Thyroid gland (tissue), 4 donors: ENCODE measurements around the gene KRT86. TPM values are rescaled to one million over a fixed set of nuclear protein-coding genes. Genes with fewer than 3 reads are reported as not detected.

Experiments
- DNase-seq, 2 donors: peaks; one replicate each; pipeline ENCODE4 v3.0.0-alpha.2; 2019
- H3K27ac ChIP-seq, 3 donors: fragments of 200-600 bp; sonication (generic); 1 replicate in 2 of 3; 2 replicates in 1 of 3; pipeline ENCODE4 v1.5.1; 2016 to 2019; ENCODE audit warnings: mild to moderate bottlenecking in 1 of 3, moderate library complexity in 1 of 3
- H3K27me3 ChIP-seq: fragments of 200-600 bp; sonication (generic); one replicate; pipeline ENCODE4 v1.5.1; 2019
- H3K36me3 ChIP-seq, 2 donors: fragments of 200-600 bp; sonication (generic); one replicate each; pipeline ENCODE4 v1.5.1; 2016 to 2019
- H3K4me1 ChIP-seq, 2 donors: fragments of 200-600 bp; sonication (generic); one replicate each; pipeline ENCODE4 v1.5.1; 2017 to 2019
- H3K4me3 ChIP-seq, 3 donors: fragments of 200-600 bp; sonication (generic); replicated peaks in 1 of 3; 1 replicate in 2 of 3; 2 replicates in 1 of 3; pipeline ENCODE4 v1.5.1; 2016; ENCODE audit warnings: mild to moderate bottlenecking in 1 of 3
- H3K9me3 ChIP-seq: fragments of 200-600 bp; sonication (generic); one replicate; pipeline ENCODE4 v1.5.1; 2017
- CTCF ChIP-seq, 6 experiments: fragments of 200-600 bp in 3 of 6; fragments of 450-650 bp in 3 of 6; sonication (generic) in 3 of 6; IDR thresholded peaks; one replicate each; pipeline ENCODE4 v1.5.1; 2016 to 2019; ENCODE audit warnings: antibody characterized with exemption in 6 of 6, mild to moderate bottlenecking in 2 of 6, inconsistent platforms in 1 of 6, moderate library complexity in 1 of 6
- POLR2A ChIP-seq, 2 donors: fragments of 450-650 bp; IDR thresholded peaks; one replicate each; pipeline ENCODE4 v1.6.1; 2017; ENCODE audit warnings: antibody characterized with exemption in 2 of 2, mild to moderate bottlenecking in 2 of 2, moderate library complexity in 1 of 2
- WGBS, 2 donors: methylation state at CpG; one replicate each; pipeline ENCODE4 v1.1.5; 2017; 5-methylcytosine and 5-hydroxymethylcytosine counted together
- intact Hi-C: fragments of 100-400 bp; cut with DNase I; formaldehyde crosslinking; loops from one replicate; pipeline ENCODE4 v1.15.1; 2023
- total RNA-seq, 4 donors: library from RNA; depleted of rRNA; stranded (reverse); fragments of >200 nt; gene quantifications; one replicate each; pipeline ENCODE4 v1.2.3, GENCODE V29; 2016

Gene KRT86
- total RNA-seq, 4 donors from 2014 or later = 0.13 to 1.1 (median 0.42) TPM

- Histone ChIP-seq H3K4me1 (peaks cover 59 to 68% of the 10 kb centered on the region in 2 donors), H3K9me3 (no peaks in the 10 kb centered on the region), H3K27me3 (no peaks in the 10 kb centered on the region), H3K36me3 (no peaks in the 10 kb centered on the region), H3K27ac (peak overlapping the region; percentile 66 to 95 (median 93)), H3K4me3 (no peak overlapping the region)
- WGBS, 2 donors = 93 to 97% methylated on average over 5 of the region's 5 CpGs
- intact Hi-C loops = no loop called here
- DNase-seq = no peak
- no peak for TF ChIP-seq POLR2A (IDR thresholded peaks at IDR 0.05)
- TF ChIP-seq CTCF (IDR thresholded peaks at IDR 0.05) = no peak
Measured at GRCh38 chr12:52350786-52351185, 76.3 kb downstream of the KRT86 start.

GRCh38 chr12:52351196-52352059 lies 77.0 kb downstream of the KRT86 start:
- no peaks in the 10 kb centered on the region for H3K9me3 ChIP-seq
- peaks cover 53 to 61% of the 10 kb centered on the region in 2 donors for H3K4me1 ChIP-seq
- peak overlapping the region; percentile 70 to 95 (median 93) for H3K27ac ChIP-seq
- no peaks in the 10 kb centered on the region for H3K27me3 ChIP-seq
- peak; percentile 90 to 92 for DNase-seq
- H3K4me3 ChIP-seq = no peak overlapping the region
- intact Hi-C loops = no loop called here
- H3K36me3 ChIP-seq = no peaks in the 10 kb centered on the region
- TF ChIP-seq POLR2A (IDR thresholded peaks at IDR 0.05) (peak in 1 of 2 donors; percentile 29), CTCF (IDR thresholded peaks at IDR 0.05) (no peak)
- WGBS, 2 donors = 20 to 24% methylated on average over 9 of the region's 9 CpGs

- no peak overlapping the region for H3K4me3 ChIP-seq
- H3K36me3 ChIP-seq = no peaks in the 10 kb centered on the region
- DNase-seq = no peak
- TF ChIP-seq POLR2A (IDR thresholded peaks at IDR 0.05) = no peak
- TF ChIP-seq CTCF (IDR thresholded peaks at IDR 0.05) = no peak
- H3K27me3 ChIP-seq = no peaks in the 10 kb centered on the region
- WGBS, 2 donors = 81 to 100% methylated on average over 2 of the region's 2 CpGs
- peak overlapping the region; percentile 70 to 95 (median 93) for H3K27ac ChIP-seq
- intact Hi-C loops = no loop called here
- H3K4me1 ChIP-seq = peaks cover 47 to 53% of the 10 kb centered on the region in 2 donors
- H3K9me3 ChIP-seq = no peaks in the 10 kb centered on the region
Measured at GRCh38 chr12:52352951-52353350, 78.5 kb downstream of the KRT86 start.

DNA sequence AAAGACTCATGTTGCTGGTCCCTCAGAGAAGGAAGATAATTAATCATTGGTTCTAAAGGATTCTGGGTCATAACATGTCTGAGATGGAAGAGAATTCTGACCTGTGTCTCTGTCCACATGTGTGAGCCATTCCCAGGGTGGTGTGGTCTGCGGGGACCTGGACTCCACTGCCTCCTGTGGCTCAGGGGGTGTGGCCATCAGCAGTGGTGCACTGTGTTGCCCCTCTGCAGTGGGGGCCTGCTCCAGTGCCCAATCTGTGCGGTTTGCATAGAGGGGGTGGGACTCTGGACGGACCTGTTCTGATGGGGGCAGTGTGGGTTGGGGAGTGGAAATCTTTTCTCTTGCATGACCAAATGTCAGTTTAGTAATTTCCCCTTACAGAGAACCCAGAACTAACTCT lies 79.3 kb downstream of the KRT86 start:
- peaks cover 42 to 48% of the 10 kb centered on the region in 2 donors for H3K4me1 ChIP-seq
- 56 to 61% methylated on average over 3 of the region's 3 CpGs for WGBS, 2 donors
- H3K9me3 ChIP-seq = no peaks in the 10 kb centered on the region
- no peak for TF ChIP-seq CTCF (IDR thresholded peaks at IDR 0.05)
- TF ChIP-seq POLR2A (IDR thresholded peaks at IDR 0.05) = no peak
- intact Hi-C loops = no loop called here
- peak overlapping the region in 2 of 3 donors; percentile 93 to 95 for H3K27ac ChIP-seq
- no peaks in the 10 kb centered on the region for H3K36me3 ChIP-seq
- DNase-seq = no peak
- H3K27me3 ChIP-seq = no peaks in the 10 kb centered on the region
- no peak overlapping the region for H3K4me3 ChIP-seq

- no peak for TF ChIP-seq POLR2A (IDR thresholded peaks at IDR 0.05)
- no peak for TF ChIP-seq CTCF (IDR thresholded peaks at IDR 0.05)
- 51 to 52% methylated on average over 5 of the region's 5 CpGs for WGBS, 2 donors
- Histone ChIP-seq H3K27ac (no peak overlapping the region), H3K4me3 (no peak overlapping the region), H3K27me3 (no peaks in the 10 kb centered on the region), H3K36me3 (no peaks in the 10 kb centered on the region), H3K9me3 (no peaks in the 10 kb centered on the region), H3K4me1 (peaks cover 42 to 45% of the 10 kb centered on the region in 2 donors)
- intact Hi-C loops = no loop called here
- DNase-seq = no peak
Measured at GRCh38 chr12:52354200-52354599, 79.8 kb downstream of the KRT86 start.
